Fibroblast of lung (primary cell): ENCODE results near the gene CFH.
"Not testable (repeated sequence)": the region's sequence is repeated elsewhere in the genome, so short reads cannot be mapped to it uniquely, and the experiment has no call there.

Experiments
- EZH2 ChIP-seq: IDR thresholded peaks from 2 replicates; pipeline ENCODE4 v1.5.1; 2012; ENCODE audit warnings: low read length, control low read depth, mild to moderate bottlenecking; ENCODE audit errors: missing control alignments
- TF ChIP-seq, protein P1 (sequence below), 2 donors: IDR thresholded peaks in 1 of 2; conservative IDR thresholded peaks in 1 of 2; 1 replicate in 1 of 2; 2 replicates in 1 of 2; pipeline ENCODE4 v1.5.1; 2011 to 2012; ENCODE audit warnings: low read length in 2 of 2, control low read depth in 1 of 2, inconsistent platforms in 1 of 2, low read depth in 1 of 2, mild to moderate bottlenecking in 1 of 2

DNA sequence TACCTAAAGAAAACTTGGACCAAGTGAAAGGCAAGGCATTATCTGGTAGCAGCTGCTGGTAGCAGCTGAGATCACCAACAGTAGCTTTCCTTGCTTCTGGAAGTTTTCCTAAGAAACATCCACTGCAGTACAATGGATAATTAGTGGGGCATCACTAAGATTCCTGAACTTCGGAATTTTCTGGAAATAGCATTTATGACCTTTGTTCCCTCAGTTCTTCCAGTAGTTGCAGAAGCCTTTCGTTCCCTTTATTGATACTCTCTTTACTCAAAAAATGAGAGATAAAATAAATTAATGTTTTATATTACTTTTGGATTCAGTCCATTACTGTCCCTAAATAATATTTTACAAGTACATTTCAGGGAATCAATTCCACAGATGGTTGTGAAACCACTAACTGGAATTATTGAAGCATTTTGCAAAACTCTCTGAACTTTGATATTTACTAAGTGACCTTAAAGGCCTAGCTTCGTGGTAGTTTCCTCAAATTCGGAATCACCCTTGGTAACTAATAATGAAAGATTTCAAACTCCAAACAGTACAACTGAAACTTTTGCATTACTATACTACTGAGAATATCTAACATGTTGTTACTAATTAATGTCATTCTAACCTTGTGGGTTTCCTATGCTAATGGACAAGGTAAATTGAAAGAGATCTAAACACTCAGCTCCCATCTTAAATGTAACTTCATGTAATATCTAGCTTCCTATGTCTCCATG lies 113.3 kb downstream of the CFH start:
- not testable (repeated sequence) for TF ChIP-seq EZH2
- TF ChIP-seq, protein P1, sequence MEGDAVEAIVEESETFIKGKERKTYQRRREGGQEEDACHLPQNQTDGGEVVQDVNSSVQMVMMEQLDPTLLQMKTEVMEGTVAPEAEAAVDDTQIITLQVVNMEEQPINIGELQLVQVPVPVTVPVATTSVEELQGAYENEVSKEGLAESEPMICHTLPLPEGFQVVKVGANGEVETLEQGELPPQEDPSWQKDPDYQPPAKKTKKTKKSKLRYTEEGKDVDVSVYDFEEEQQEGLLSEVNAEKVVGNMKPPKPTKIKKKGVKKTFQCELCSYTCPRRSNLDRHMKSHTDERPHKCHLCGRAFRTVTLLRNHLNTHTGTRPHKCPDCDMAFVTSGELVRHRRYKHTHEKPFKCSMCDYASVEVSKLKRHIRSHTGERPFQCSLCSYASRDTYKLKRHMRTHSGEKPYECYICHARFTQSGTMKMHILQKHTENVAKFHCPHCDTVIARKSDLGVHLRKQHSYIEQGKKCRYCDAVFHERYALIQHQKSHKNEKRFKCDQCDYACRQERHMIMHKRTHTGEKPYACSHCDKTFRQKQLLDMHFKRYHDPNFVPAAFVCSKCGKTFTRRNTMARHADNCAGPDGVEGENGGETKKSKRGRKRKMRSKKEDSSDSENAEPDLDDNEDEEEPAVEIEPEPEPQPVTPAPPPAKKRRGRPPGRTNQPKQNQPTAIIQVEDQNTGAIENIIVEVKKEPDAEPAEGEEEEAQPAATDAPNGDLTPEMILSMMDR (conservative IDR thresholded peaks at IDR 0.05 in 1 of 2, IDR thresholded peaks at IDR 0.05 in 1 of 2; ENCODE audit: low read depth in 1 of 2, low read length in 2 of 2) = not testable (repeated sequence)
